ENCODE measurements around the gene HECTD4. TPM values are rescaled to one million over a fixed set of nuclear protein-coding genes. Genes with fewer than 3 reads are reported as not detected.

HECTD4 gene
- total and polyA plus RNA-seq, 9 of the 15 experiments (the other 6 are each of a cell fraction or from before 2014, with no cell fraction given), result 3.5 to 33.3 (median 13.5) TPM

- TF ChIP-seq OTX1 (CRISPR knock-in tag; IDR thresholded peaks at IDR 0.05) (no peak), ETV5 (CRISPR knock-in tag; IDR thresholded peaks at IDR 0.05; ENCODE audit: low read depth) (peak; percentile 28; the same call in 1 of the 2 replicates), PPARD (CRISPR knock-in tag; IDR thresholded peaks at IDR 0.05) (no peak), TGIF2 (CRISPR knock-in tag; IDR thresholded peaks at IDR 0.05) (no peak), TFAP4 (CRISPR knock-in tag; IDR thresholded peaks at IDR 0.05; ENCODE audit: borderline replicate concordance) (peak; percentile 67)
These were observed at the start of gene HECTD4 (continued) for GRCh38 chr12:112381883-112382796.

- DNase-seq (ENCODE audit: extremely low read depth in 1 of 4, low spot score in 3 of 4) (no peak), FAIRE-seq (no peak), ATAC-seq (no peak)
- Histone ChIP-seq H3K4me1 (replicated peaks in 1 of 2; ENCODE audit: control insufficient read depth in 2 of 2, insufficient read depth in 2 of 2, low read length in 2 of 2) (0 out of 5 replicates have a peak, but pooled peaks cover 0 to 4% of the 10 kb centered on the region in 2 experiments), H3K4me3 (no peak overlapping the region), H3K27ac (ENCODE audit: extremely low read depth, low read depth, low read length) (no peak overlapping the region), H2AFZ (ENCODE audit: low read depth, low read length) (no peak overlapping the region), H3K79me2 (ENCODE audit: control insufficient read depth, insufficient read depth, low read length) (peaks cover 79% of the 10 kb centered on the region), H4K20me1 (replicated peaks; ENCODE audit: control insufficient read depth, insufficient read depth, low read length) (no peaks in the 10 kb centered on the region), H3K27me3 (ENCODE audit: control insufficient read depth in 2 of 2, insufficient read depth in 2 of 2, low read length in 2 of 2) (no peaks in the 10 kb centered on the region), H3K4me2 (ENCODE audit: insufficient read depth, low read length) (no peak overlapping the region), H3K36me3 (ENCODE audit: control insufficient read depth, insufficient read depth, low read length) (peaks cover 22% of the 10 kb centered on the region; the same call in 1 of the 3 replicates), H3K9ac (ENCODE audit: insufficient read depth in 1 of 2, low read depth in 2 of 2, low read length in 2 of 2) (no peak overlapping the region), H3K9me3 (replicated peaks; ENCODE audit: control insufficient read depth, insufficient read depth, low read depth, low read length) (no peaks in the 10 kb centered on the region), H3K9me1 (ENCODE audit: control insufficient read depth, insufficient read depth, low read length) (no peaks in the 10 kb centered on the region)
- intact Hi-C loops (cut with micrococcal nuclease) (no loop called here), in situ Hi-C loops (cut with MboI) (no loop called here)
- 93% methylated on average over 3 of the region's 3 CpGs for WGBS (ENCODE audit: insufficient coverage, low coverage, missing lambda C conversion rate)
- CTCF ChIA-PET (ENCODE audit: low intra/inter-chr PET ratio), result no interaction called here
- POLR2A ChIA-PET, result no interaction called here
- no TSS peak for BruUV-seq (replicated peaks)
- TF ChIP-seq LCOR (CRISPR knock-in tag; IDR thresholded peaks at IDR 0.05), result no peak
- TF ChIP-seq PREB (CRISPR knock-in tag; IDR thresholded peaks at IDR 0.05), result no peak
- no peak for TF ChIP-seq NFE2 (IDR thresholded peaks at IDR 0.05; ENCODE audit: low read depth)
- no peak for TF ChIP-seq ADNP (tag; IDR thresholded peaks at IDR 0.05)
- TF ChIP-seq MTA2 (IDR thresholded peaks at IDR 0.05; ENCODE audit: low read depth), result no peak
- TF ChIP-seq ZNF217 (CRISPR knock-in tag; IDR thresholded peaks at IDR 0.05), result no peak
- no peak for TF ChIP-seq ZFP1 (CRISPR knock-in tag; IDR thresholded peaks at IDR 0.05)
- no peak for TF ChIP-seq ZBTB8A (IDR thresholded peaks at IDR 0.05; ENCODE audit: partially characterized antibody)
- no peak for TF ChIP-seq ZBTB7A (IDR thresholded peaks at IDR 0.05; ENCODE audit: borderline replicate concordance, control insufficient read depth, low read depth, low read length)
- no peak for TF ChIP-seq FOS (IDR thresholded peaks at IDR 0.05; ENCODE audit: extremely low read depth, insufficient read length)
- TF ChIP-seq STAT5B (CRISPR knock-in tag; IDR thresholded peaks at IDR 0.05), result no peak
- TF ChIP-seq CREBBP (IDR thresholded peaks at IDR 0.05; ENCODE audit: low read depth, low read length), result no peak
- TF ChIP-seq MYC (IDR thresholded peaks at IDR 0.05; ENCODE audit: low read depth, low read length), result no peak
- no peak for TF ChIP-seq MYC (CRISPR knock-in tag; IDR thresholded peaks at IDR 0.05; ENCODE audit: borderline replicate concordance, low read depth)
- no peak for TF ChIP-seq ZNF511 (CRISPR knock-in tag; IDR thresholded peaks at IDR 0.05)
These were observed 49.7 kb upstream of the HECTD4 start for GRCh38 chr12:112431965-112432364.

Data from K562 (cell line).